ENCODE data around the gene ARPP21.
"Not testable (repeated sequence)": the region's sequence is repeated elsewhere in the genome, so short reads cannot be mapped to it uniquely, and the experiment has no call there.

ARPP21 gene

DNA sequence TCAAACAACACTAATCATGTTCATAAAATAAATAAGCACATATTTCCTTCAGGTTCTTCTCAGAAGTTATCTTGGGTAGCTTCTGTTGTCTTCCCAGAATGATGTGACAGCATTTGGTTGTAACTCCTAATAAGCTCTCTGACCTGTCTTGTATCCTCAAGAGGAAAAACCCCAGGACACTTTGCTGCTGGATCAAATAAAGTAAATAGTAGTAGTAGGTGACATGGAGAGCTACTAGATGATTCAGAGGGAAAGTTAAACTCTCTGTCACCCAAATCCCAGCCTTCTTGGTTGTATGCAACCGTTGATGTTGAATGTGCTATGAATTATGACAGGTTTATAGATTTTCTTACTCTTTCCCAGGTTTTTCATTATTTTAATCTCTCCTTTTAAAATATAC is 143.0 kb downstream of the ARPP21 start:
- no peak for DNase-seq

DNA sequence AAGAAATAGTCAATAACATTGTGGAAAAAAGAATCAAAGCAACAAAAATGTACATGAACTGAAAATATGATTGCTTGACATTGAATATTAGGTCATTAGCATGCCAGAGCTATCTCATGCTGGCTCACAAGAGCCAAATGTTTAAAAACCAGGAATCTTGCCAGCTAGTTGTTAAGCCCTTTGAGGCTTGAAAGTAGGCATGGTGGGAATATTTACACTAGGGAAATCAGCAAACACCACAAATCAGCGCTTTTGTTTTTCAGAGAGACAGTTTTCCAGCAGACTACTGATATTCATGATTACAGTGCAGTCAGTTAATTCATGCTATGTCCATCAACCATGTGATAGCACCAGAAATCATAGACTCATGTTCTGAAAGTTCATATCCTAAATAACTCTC is 144.8 kb downstream of the ARPP21 start:
- DNase-seq, result no peak

DNA sequence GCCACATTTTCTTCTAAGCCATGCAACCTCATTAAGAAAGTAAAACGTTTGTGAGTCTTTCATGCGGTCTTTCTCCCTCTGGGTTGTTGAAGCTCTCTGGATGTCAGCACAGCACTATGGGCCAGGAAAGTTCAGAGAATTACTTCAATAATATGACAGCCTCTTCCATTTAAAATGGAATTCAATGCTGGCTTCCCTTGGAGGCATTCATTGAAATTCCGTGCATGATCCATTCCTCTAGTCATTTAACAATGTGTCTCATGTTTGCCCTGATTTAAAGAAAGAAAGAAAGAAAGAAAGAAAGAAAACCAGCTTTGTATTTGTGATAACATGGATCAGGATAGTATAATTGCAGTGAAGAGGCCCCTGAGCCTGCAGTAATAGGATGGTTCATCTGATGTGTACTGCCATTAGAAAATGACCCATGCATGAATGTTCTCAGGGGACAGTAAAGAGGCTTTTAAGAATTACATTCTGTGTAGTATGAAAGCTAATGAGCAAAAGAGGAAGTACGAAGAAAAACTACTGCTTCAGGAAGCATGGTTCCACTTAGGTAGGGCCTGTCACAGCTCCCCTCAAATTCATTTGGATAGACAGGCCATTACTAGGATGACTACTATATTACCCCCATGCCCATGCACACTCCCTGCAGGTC is 146.0 kb downstream of the ARPP21 start:
- no peak for DNase-seq

DNA sequence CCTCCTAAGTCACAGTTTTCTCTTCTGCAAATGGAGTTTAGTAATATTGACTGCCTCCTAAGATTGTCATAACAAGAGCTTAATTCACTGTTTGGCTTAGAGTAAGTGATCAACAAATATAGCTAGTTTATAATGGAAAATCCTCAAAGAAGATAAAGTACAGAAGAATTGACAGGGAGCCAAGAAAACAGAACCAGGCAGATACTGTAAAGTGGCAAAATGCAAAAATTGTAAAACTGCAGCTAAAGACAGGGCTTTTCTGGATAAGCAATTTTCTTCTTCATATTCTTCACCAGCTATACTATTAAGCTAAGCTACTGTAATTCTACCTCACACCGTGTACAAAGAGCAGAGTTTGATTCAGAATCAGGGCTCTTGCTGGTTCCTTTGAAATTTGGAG is 148.6 kb downstream of the ARPP21 start:
- DNase-seq, result no peak

DNA sequence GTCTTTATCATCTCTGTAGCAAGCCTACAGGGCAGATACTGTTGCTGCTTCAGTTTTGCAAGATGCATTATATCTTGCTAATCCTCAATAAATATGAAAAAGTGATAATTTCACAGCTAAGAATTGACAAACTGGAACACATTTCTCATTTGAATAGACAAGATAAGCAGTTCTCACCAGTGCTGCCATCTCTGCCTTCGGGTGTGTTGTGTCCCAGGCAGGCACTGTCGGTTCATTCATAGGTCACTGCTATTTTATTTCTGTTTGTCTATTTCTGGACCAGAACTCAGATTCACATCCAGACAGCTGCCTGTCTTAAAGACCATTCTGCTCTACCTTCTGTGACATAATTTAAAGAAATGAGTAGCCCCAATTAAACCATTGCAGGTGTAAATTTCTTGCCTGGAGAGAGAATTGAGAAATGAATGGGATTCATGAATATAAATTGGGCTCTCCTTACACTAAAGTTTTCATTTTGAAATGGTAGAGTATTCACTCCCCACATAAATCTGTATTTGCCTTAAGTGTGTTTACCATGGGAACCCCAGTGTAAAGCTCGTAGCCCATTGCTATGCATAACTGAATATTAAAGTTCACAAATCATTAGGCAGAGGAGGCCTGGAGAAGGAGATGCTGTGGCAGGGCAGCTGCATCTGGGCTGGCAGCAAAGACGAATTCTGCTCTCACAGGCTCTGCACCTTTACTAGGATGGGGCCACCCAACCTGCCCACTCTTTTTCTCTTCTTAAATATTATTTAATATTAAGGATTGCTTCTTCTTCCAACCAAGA is 149.9 kb downstream of the ARPP21 start:
- DNase-seq, result no peak

DNA sequence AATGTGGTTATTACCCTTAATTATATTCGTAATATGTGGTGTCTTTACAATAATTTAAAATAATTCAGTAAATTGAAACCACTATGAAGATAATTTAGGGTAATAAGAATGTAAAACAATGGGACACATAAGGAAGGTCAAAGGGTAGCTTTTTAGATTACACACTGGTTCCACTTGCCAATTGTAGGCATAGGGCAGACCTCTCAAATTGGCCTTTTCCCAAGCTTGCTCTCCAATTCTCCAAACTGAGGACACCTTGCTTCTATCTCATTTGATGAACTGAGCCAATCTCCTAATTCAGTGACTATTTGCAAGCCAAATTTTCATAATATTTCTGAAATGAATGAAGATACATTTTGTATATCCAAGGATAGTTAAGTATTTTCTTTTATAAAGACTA is 151.4 kb downstream of the ARPP21 start:
- DNase-seq, result no peak

DNA sequence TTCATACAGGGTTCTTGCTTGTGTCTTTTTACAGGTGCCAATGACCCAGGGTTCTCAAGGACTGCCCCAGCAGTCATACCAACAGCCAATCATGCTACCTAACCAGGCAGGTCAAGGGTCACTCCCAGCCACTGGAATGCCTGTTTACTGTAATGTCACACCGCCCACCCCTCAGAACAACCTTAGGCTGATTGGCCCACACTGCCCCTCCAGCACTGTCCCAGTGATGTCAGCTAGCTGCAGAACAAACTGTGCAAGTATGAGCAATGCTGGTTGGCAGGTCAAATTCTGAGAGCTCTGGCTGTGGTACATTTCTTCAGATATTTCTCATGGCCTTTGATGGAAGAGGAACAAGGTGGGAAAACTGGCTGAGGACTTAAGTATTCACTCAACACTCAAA is 154.3 kb downstream of the ARPP21 start:
- no peak for DNase-seq

DNA sequence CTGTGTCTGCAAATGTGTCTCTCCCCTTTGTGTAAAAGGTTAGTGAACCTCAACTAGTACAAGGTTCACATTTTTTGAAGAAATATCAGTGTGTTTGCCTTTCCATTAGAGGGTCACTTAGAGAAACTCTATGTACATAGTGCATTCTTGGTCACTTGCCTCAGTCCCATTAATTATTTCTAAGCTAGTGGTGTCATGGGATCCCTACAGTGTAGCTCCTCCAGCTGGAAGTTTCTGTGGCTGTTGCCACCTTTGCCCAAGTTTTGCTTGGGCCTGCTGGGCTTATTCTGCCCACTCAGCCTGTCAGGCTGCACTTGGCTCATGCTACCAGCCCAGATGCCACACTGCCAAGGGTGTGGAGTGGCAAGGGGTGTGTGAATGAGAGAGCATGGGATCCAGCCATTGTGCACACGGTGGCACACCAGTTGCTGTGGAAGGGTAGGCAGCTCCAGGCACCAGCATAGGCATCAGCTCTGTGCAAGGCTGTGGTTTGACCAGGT is 161.7 kb downstream of the ARPP21 start:
- no peak for DNase-seq

DNA sequence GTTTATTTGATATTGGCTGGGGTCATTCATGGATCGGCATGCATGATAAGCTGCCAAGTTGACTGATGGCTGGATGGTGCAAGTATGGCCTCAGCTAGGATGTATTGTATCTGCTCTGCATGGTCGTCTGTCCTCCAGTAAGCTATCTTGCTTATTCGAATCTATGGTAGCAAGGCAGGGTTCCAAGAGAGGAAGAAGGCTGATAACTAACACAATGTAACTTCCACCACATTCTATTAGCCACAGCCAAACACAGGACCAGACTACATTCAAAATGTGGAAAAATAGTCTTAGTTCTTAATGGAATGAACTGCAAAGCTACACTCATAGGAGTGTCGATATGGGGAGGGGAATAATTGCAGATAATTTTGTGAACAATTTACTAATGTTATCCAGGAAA is 175.2 kb downstream of the ARPP21 start:
- no peak for DNase-seq

DNA sequence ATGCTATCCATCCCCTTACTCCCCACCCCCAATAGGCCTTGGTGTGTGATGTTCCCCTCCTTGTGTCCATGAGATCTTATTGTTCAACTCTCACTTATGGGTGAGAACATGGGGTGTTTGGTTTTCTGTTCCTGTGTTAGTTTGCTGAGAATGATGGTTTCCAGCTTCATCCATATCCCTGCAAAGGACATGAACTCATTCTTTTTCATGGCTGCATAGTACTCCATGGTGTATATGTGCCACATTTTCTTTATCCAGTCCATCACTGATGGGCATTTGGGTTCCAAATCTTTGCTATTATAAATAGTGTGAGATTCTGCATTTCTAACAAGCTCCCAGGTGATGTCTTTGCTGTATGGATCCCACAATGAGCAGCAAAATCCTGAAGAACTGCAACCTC is 176.5 kb downstream of the ARPP21 start:
- DNase-seq, result not testable (repeated sequence)

DNA sequence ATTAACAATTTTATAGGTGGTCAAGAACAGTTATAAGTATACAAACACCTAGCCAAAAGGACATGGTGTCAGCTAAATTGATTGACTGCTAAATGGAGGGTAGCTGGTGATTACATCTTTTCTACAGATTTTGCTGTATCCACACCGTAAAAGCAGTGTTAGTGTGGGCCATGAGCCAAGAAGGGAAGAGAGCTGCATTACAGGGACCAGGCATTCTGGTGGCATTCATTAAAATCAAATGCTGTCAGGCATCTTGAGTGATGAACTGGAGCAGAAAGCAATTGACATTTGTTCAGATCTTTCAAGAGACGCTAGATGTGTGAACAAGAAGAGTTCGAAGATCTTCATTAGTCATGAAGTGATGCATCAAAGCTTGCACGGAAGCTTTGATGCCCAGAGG is 177.9 kb downstream of the ARPP21 start:
- no peak for DNase-seq

DNA sequence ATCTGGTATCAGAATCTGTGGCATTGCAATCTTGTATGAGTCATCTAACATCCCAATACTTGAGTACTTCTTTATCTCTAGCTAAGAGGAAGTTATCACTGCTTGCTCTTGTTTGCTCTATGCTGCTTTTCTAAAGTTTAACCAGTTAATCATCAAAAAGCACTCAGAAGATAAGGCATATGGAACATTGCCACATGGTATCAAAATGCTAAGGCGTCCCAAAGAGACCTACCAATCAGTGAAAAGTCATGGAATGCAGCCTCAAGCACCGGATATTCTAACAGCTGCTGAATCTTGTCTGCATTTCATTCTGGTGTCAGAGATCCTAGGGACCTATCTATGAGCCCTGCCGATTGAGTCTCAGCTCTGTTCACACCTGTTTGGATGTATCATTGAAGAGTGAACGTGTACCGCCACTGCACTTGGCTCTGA is 192.8 kb downstream of the ARPP21 start:
- DNase-seq, result no peak
